H4 (cell line): ENCODE measurements around the gene TNIP2. TPM values are rescaled to one million over a fixed set of nuclear protein-coding genes. Genes with fewer than 3 reads are reported as not detected.
A peak's percentile ranks its signal among the peaks of the same experiment; 100 is the strongest.

Source experiments
- DNase-seq: peaks from one replicate; pipeline ENCODE4 v3.0.0-alpha.2; 2015; ENCODE audit warnings: low spot score
- total RNA-seq: library from RNA; depleted of rRNA; stranded (reverse); fragments of >200 nt; shearing (Covaris generic); gene quantifications from 2 replicates; pipeline ENCODE4 v1.2.3, GENCODE V29; 2014; rRNA removed

Gene TNIP2
- 45.7 and 46.8 TPM in 2 replicates for total RNA-seq

GRCh38 chr4:2755821-2756690, at the start of gene TNIP2:
TNIP2 (minus strand) TSS chr4:2756336; CDS start chr4:2756289, 47 bp downstream.
- DNase-seq: peak; percentile 70

GRCh38 chr4:2804973-2805501, 48.9 kb upstream of the TNIP2 start:
- DNase-seq: no peak

- no peak for DNase-seq
These were observed 48.4 kb upstream of the TNIP2 start for GRCh38 chr4:2804449-2804972.

- no peak for DNase-seq
These were observed 47.7 kb upstream of the TNIP2 start for GRCh38 chr4:2803624-2804448.

GRCh38 chr4:2802618-2803531, 46.7 kb upstream of the TNIP2 start:
- DNase-seq: no peak

- DNase-seq: peak; percentile 65
These were observed 44.8 kb upstream of the TNIP2 start for GRCh38 chr4:2800691-2801596.

- DNase-seq: no peak
These were observed 44.0 kb upstream of the TNIP2 start for GRCh38 chr4:2799971-2800690.

GRCh38 chr4:2799224-2799911, 43.2 kb upstream of the TNIP2 start:
- DNase-seq: no peak

- no peak for DNase-seq
These were observed 42.5 kb upstream of the TNIP2 start for GRCh38 chr4:2798399-2799223.

GRCh38 chr4:2797545-2798305, 41.6 kb upstream of the TNIP2 start:
- DNase-seq: no peak

- DNase-seq: no peak
These were observed 40.9 kb upstream of the TNIP2 start for GRCh38 chr4:2796849-2797544.

- peak; percentile 94 for DNase-seq
These were observed 40.0 kb upstream of the TNIP2 start for GRCh38 chr4:2795893-2796848.

- DNase-seq: no peak
These were observed 39.3 kb upstream of the TNIP2 start for GRCh38 chr4:2795300-2795892.

- DNase-seq: peak; percentile 83
These were observed 38.6 kb upstream of the TNIP2 start for GRCh38 chr4:2794486-2795299.
